Smooth muscle cell of the brain vasculature (primary cell): ENCODE data around the gene TBC1D22A.

Experiments
- DNase-seq: peaks from one replicate; pipeline ENCODE4 v3.0.0-alpha.2; 2012; ENCODE audit warnings: low read depth, low spot score

Gene TBC1D22A

GRCh38 chr22:47119181-47119580 is 356.7 kb downstream of the TBC1D22A start:
- DNase-seq, result no peak

GRCh38 chr22:47120399-47120798 is 357.9 kb downstream of the TBC1D22A start:
- no peak for DNase-seq

- DNase-seq, result no peak
Observed at GRCh38 chr22:47121791-47122190, 359.3 kb downstream of the TBC1D22A start.

- no peak for DNase-seq
Observed at GRCh38 chr22:47122441-47123000, 360.1 kb downstream of the TBC1D22A start.

- no peak for DNase-seq
Observed at GRCh38 chr22:47123006-47123826, 360.8 kb downstream of the TBC1D22A start.

- no peak for DNase-seq
Observed at GRCh38 chr22:47123827-47124442, 361.5 kb downstream of the TBC1D22A start.

GRCh38 chr22:47124451-47124881 is 362.0 kb downstream of the TBC1D22A start:
- DNase-seq, result no peak

- no peak for DNase-seq
Observed at GRCh38 chr22:47124961-47125360, 362.5 kb downstream of the TBC1D22A start.

GRCh38 chr22:47125603-47126002 is 363.2 kb downstream of the TBC1D22A start:
- no peak for DNase-seq

GRCh38 chr22:47126344-47126811 is 363.9 kb downstream of the TBC1D22A start:
- no peak for DNase-seq

- no peak for DNase-seq
Observed at GRCh38 chr22:47127441-47127871, 365.0 kb downstream of the TBC1D22A start.

GRCh38 chr22:47128216-47128615 is 365.8 kb downstream of the TBC1D22A start:
- no peak for DNase-seq

- no peak for DNase-seq
Observed at GRCh38 chr22:47128622-47129215, 366.3 kb downstream of the TBC1D22A start.

- no peak for DNase-seq
Observed at GRCh38 chr22:47129902-47130635, 367.6 kb downstream of the TBC1D22A start.

- no peak for DNase-seq
Observed at GRCh38 chr22:47130883-47131631, 368.6 kb downstream of the TBC1D22A start.

- no peak for DNase-seq
Observed at GRCh38 chr22:47131632-47132427, 369.4 kb downstream of the TBC1D22A start.

- no peak for DNase-seq
Observed at GRCh38 chr22:47132428-47132825, 370.0 kb downstream of the TBC1D22A start.

- no peak for DNase-seq
Observed at GRCh38 chr22:47133061-47133969, 370.9 kb downstream of the TBC1D22A start.

- DNase-seq, result no peak
Observed at GRCh38 chr22:47134222-47134621, 371.8 kb downstream of the TBC1D22A start.
